ENCODE results near the gene DYDC2.

The DYDC2 gene

DNA sequence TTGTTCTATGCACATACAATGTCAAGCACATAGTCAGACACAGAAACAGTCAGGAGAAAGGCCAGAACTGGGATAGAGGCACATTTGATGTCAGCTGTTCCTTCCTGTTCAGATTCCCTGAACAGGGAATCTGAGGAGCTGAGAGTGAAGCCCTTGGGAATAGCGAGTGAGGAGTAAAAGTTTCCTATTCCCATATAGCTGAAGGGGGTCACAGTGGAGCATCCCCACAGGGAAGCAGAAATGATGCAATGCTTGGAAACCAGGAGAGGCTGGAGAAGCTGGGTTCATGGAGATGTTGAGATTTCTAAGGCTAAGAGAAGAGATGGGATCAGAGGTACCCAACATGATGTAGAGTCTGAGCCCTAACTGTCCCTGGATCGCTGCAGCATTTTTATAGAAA is 40.4 kb downstream of the DYDC2 start:
- H3K27ac ChIP-seq (ENCODE audit: insufficient read depth, low read depth, low read length, poor library complexity, severe bottlenecking), result no peak overlapping the region
- no peaks in the 10 kb centered on the region for H3K27me3 ChIP-seq (ENCODE audit: control insufficient read depth, insufficient read depth, low read length, poor library complexity, severe bottlenecking)
- H3K9me3 ChIP-seq (ENCODE audit: control insufficient read depth, low read length), result no peaks in the 10 kb centered on the region
- no peak overlapping the region for H3K4me3 ChIP-seq (ENCODE audit: insufficient read depth, low read depth, low read length)
- WGBS, 2 experiments, result 91 to 92% methylated on average over 2 of the region's 2 CpGs
- no peaks in the 10 kb centered on the region for H3K4me1 ChIP-seq (ENCODE audit: control insufficient read depth, insufficient read depth, low read length)
- no peaks in the 10 kb centered on the region for H3K36me3 ChIP-seq (ENCODE audit: control insufficient read depth, insufficient read depth, low read length)

DNA sequence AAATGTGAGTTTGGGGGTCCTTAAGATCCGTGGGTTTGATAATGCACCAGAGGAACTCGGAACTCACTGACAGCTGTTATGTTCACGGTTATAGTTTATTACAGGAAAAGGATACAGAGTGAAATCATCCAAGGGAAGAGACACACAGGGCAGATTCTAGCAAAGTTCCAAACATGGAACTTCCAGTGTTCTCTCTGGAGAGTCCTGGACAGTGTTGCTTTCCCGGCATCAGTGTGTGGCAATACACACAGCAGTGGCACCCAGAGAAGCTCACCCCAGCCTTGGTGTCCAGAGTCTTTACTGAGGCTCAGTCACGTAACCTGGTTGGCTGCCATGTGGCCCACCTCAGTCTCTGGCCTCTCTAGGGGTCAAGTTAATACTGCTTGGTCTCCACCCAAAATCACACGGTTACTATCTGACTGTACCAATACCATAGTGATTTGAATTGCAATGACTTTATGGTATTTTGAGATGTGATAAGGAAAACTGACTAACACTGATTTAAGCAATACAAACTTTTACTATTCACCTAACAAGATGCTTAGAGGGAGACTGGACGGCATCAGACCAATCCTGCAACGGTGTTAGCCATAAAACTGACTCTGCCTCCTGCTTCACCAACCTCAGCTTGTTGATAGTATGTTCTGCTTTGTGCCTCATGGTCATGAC is 43.7 kb downstream of the DYDC2 start:
- WGBS, 2 experiments, result 93 to 96% methylated on average over 7 to 8 of the region's 8 CpGs
- Histone ChIP-seq H3K4me3 (ENCODE audit: insufficient read depth, low read depth, low read length) (no peak overlapping the region), H3K27me3 (ENCODE audit: control insufficient read depth, insufficient read depth, low read length, poor library complexity, severe bottlenecking) (no peaks in the 10 kb centered on the region), H3K27ac (ENCODE audit: insufficient read depth, low read depth, low read length, poor library complexity, severe bottlenecking) (no peak overlapping the region), H3K36me3 (ENCODE audit: control insufficient read depth, insufficient read depth, low read length) (no peaks in the 10 kb centered on the region), H3K9me3 (ENCODE audit: control insufficient read depth, low read length) (no peaks in the 10 kb centered on the region), H3K4me1 (ENCODE audit: control insufficient read depth, insufficient read depth, low read length) (no peaks in the 10 kb centered on the region)

DNA sequence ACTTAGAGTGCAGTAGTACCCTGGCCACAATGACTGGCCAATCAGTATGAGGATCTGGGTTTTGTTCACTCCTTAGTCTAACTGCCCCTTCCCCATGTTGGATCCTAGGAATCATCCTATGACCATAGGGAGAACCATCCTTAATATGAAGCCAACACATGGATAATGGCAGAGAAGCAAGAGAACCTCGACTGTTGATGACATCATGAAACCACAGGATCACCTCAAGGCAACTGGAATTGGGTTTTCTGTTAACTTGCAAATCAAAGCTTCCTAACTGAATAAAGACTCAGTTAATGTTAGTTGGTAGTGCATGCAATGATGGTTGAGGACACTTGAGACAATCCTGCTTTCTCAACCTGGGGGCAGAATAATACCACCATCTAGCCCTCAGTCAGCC is 48.5 kb downstream of the DYDC2 start:
- Histone ChIP-seq H3K27me3 (ENCODE audit: control insufficient read depth, insufficient read depth, low read length, poor library complexity, severe bottlenecking) (no peaks in the 10 kb centered on the region), H3K36me3 (ENCODE audit: control insufficient read depth, insufficient read depth, low read length) (no peaks in the 10 kb centered on the region), H3K4me3 (ENCODE audit: insufficient read depth, low read depth, low read length) (no peak overlapping the region), H3K27ac (ENCODE audit: insufficient read depth, low read depth, low read length, poor library complexity, severe bottlenecking) (no peak overlapping the region), H3K9me3 (ENCODE audit: control insufficient read depth, low read length) (no peaks in the 10 kb centered on the region), H3K4me1 (ENCODE audit: control insufficient read depth, insufficient read depth, low read length) (peaks cover 4% of the 10 kb centered on the region)
- 90 to 100% methylated on average over 1 of the region's 1 CpG for WGBS, 2 experiments

DNA sequence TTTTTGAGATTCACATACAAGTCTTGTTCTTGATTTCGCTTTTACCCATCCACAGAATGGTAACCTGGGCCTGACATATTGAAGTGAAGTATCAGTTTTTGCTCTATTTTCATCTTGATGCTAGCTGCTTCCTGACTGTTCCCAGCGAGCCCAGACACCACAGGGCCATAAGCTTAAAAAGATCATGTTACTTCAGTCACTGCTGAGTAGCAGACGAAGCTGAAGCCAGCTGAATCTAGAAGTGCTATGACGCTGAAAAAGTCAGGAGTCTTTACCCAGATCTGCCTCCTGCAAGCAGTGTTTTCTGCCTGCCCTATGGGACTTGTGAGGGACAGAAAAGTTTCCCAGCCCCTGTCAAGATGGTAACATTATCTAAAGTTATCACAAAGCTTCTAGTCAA is 49.0 kb downstream of the DYDC2 start:
- Histone ChIP-seq H3K4me3 (ENCODE audit: insufficient read depth, low read depth, low read length) (no peak overlapping the region), H3K9me3 (ENCODE audit: control insufficient read depth, low read length) (no peaks in the 10 kb centered on the region), H3K4me1 (ENCODE audit: control insufficient read depth, insufficient read depth, low read length) (peaks cover 4% of the 10 kb centered on the region), H3K27me3 (ENCODE audit: control insufficient read depth, insufficient read depth, low read length, poor library complexity, severe bottlenecking) (no peaks in the 10 kb centered on the region), H3K27ac (ENCODE audit: insufficient read depth, low read depth, low read length, poor library complexity, severe bottlenecking) (no peak overlapping the region), H3K36me3 (ENCODE audit: control insufficient read depth, insufficient read depth, low read length) (no peaks in the 10 kb centered on the region)
- WGBS, 2 experiments, result 36 to 54% methylated on average over 4 of the region's 4 CpGs

DNA sequence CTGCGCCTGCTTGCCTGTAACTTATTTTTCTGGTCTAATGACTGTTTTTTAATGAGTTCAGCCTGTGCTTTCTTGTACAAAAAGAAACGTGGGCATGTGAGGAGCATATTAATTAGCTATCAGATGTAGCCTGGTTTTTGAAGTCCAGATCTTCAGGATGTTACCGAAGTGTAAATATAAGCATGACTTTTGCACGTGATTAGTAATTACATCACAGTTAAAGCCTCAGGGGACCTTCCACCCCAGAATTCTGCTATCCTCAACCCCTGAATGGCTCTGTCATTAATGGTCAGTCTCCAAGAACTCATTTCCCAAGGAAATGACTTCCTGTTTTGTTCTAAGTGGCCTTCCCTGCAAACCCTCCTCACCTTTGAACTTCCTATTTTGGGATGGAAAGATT is 49.6 kb downstream of the DYDC2 start:
- no peak overlapping the region for H3K27ac ChIP-seq (ENCODE audit: insufficient read depth, low read depth, low read length, poor library complexity, severe bottlenecking)
- no peaks in the 10 kb centered on the region for H3K27me3 ChIP-seq (ENCODE audit: control insufficient read depth, insufficient read depth, low read length, poor library complexity, severe bottlenecking)
- 90% methylated on average over 4 of the region's 4 CpGs for WGBS, 2 experiments
- H3K9me3 ChIP-seq (ENCODE audit: control insufficient read depth, low read length), result no peaks in the 10 kb centered on the region
- H3K36me3 ChIP-seq (ENCODE audit: control insufficient read depth, insufficient read depth, low read length), result no peaks in the 10 kb centered on the region
- H3K4me3 ChIP-seq (ENCODE audit: insufficient read depth, low read depth, low read length), result no peak overlapping the region
- peaks cover 4% of the 10 kb centered on the region for H3K4me1 ChIP-seq (ENCODE audit: control insufficient read depth, insufficient read depth, low read length)

DNA sequence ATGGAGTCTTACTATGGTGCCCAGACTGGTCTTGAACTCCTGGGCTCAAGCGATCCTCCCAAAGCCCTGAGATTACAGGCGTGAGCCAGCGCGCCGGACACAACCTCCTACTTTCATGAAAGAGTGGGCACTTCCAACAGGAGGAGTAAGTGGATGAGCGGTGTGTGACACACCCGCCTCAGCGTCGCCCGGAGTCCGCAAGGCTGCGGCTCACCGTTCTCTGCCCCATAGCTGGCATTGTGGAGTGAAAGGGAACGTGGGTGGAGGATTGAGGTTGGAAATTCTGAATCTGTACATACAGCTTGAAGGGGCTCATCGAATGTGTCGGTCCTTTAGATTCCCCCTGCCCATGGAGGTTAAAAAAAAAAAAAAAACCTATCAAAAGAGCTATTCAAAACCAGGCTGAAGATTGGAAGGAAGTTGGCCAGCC is 51.2 kb downstream of the DYDC2 start:
- Histone ChIP-seq H3K36me3 (ENCODE audit: control insufficient read depth, insufficient read depth, low read length) (no peaks in the 10 kb centered on the region), H3K4me1 (ENCODE audit: control insufficient read depth, insufficient read depth, low read length) (peaks cover 7% of the 10 kb centered on the region), H3K9me3 (ENCODE audit: control insufficient read depth, low read length) (no peaks in the 10 kb centered on the region), H3K4me3 (ENCODE audit: insufficient read depth, low read depth, low read length) (peak overlapping the region; percentile 67), H3K27ac (ENCODE audit: insufficient read depth, low read depth, low read length, poor library complexity, severe bottlenecking) (no peak overlapping the region), H3K27me3 (ENCODE audit: control insufficient read depth, insufficient read depth, low read length, poor library complexity, severe bottlenecking) (no peaks in the 10 kb centered on the region)
- 52 to 62% methylated on average over 14 to 16 of the region's 16 CpGs for WGBS, 2 experiments

DNA sequence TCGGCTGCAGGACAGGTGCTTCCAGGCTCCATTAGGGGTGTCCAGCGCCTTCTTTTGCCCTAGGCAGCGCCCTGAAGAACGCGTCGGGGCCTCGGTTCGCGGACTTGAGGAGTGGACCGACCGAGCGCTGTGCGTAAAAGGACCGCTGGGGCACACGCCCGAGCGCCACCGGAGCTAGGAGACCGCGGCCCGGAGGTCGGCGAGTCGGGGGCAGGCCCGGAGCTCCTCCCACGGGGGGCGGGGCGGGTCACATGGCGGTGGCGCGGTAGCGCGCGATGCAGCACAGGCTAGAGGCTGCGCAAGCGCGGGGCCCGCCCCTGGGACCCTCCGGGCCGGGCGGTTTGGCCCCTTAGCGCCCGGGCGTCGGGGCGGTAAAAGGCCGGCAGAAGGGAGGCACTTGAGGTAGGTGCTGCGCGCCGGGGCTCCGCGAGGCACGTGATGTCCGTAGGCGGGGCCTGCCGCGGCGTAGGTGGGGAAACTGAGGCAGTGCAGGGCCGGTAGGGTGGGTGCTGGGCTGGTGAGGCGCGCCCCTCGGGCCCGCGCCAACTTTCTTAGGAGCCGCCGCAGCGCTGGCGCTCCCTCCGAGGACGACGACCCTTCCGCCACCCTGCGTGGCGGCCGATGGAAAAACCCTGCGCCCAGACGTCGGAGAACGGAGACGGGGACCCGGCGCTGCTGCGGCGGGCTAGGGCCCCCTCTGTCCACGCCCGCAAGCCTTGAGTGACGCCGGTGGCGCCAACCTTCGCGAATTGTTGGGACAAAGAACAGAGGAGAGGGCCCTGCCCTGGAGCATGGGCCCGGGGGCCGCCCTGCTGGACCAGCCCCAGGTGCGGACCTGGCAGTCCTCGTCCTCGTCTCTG is 51.9 kb downstream of the DYDC2 start, which contains the start of gene PRXL2A:
PRXL2A (plus strand) TSS at position 310 of the 860 bp plus-strand sequence. CDS start 11,917 bp downstream, outside the sequence.
- H3K4me1 ChIP-seq (ENCODE audit: control insufficient read depth, insufficient read depth, low read length), result peaks cover 12% of the 10 kb centered on the region
- H3K36me3 ChIP-seq (ENCODE audit: control insufficient read depth, insufficient read depth, low read length), result no peaks in the 10 kb centered on the region
- no peak within 1 kb of the TSS for H3K27ac ChIP-seq (ENCODE audit: insufficient read depth, low read depth, low read length, poor library complexity, severe bottlenecking)
- no peaks in the 10 kb centered on the region for H3K9me3 ChIP-seq (ENCODE audit: control insufficient read depth, low read length)
- WGBS, 2 experiments, result 1% methylated on average over 96 of the region's 96 CpGs
- no peaks in the 10 kb centered on the region for H3K27me3 ChIP-seq (ENCODE audit: control insufficient read depth, insufficient read depth, low read length, poor library complexity, severe bottlenecking)
- H3K4me3 ChIP-seq (ENCODE audit: insufficient read depth, low read depth, low read length), result peak within 1 kb of the TSS; percentile 67

DNA sequence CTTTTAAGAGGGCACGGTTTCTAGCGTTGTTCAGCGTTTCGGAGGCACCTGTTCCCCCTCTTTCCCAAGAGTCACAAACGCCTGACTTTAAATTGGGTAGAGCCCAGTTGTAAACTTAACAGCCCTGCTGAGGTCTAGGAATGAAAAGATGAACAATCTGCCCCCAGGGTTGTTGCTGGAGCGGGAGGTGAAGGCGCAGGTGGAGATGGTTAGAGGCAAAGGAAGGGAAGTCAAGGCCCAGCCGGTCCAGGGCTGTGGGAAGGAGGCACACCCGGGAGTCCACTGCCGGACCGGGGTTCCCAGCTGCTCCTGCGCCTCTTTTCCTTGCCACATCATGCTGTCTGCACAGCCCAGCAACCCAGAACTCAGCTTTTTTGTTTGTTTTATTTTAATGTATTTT is 52.5 kb downstream of the DYDC2 start:
- 22% methylated on average over 12 of the region's 12 CpGs for WGBS, 2 experiments
- Histone ChIP-seq H3K4me3 (ENCODE audit: insufficient read depth, low read depth, low read length) (peak overlapping the region; percentile 67), H3K27ac (ENCODE audit: insufficient read depth, low read depth, low read length, poor library complexity, severe bottlenecking) (no peak overlapping the region), H3K9me3 (ENCODE audit: control insufficient read depth, low read length) (no peaks in the 10 kb centered on the region), H3K4me1 (ENCODE audit: control insufficient read depth, insufficient read depth, low read length) (peaks cover 16% of the 10 kb centered on the region), H3K36me3 (ENCODE audit: control insufficient read depth, insufficient read depth, low read length) (no peaks in the 10 kb centered on the region), H3K27me3 (ENCODE audit: control insufficient read depth, insufficient read depth, low read length, poor library complexity, severe bottlenecking) (no peaks in the 10 kb centered on the region)

DNA sequence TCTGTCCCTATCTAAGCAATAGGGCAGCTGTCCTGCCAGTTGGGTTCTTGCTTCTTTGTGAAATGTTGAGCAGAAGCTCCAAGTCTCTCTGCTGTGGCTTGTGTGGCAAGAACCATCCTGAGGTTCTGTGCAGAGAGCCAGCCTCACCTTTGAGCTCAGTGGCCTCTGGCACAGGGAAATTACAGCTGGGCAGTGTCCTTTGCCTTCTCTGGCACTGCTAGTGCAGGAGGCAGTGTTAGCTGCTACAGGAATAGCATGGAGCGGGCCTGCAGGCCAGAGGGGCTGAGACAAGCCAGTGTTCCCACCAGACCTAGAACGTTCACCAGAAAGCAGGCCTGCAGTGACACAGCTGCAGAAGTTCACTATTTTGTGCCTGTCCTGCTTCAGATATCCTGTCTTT is 53.5 kb downstream of the DYDC2 start:
- no peak overlapping the region for H3K27ac ChIP-seq (ENCODE audit: insufficient read depth, low read depth, low read length, poor library complexity, severe bottlenecking)
- 89 to 93% methylated on average over 2 of the region's 2 CpGs for WGBS, 2 experiments
- H3K4me1 ChIP-seq (ENCODE audit: control insufficient read depth, insufficient read depth, low read length), result peaks cover 16% of the 10 kb centered on the region
- no peaks in the 10 kb centered on the region for H3K9me3 ChIP-seq (ENCODE audit: control insufficient read depth, low read length)
- no peaks in the 10 kb centered on the region for H3K27me3 ChIP-seq (ENCODE audit: control insufficient read depth, insufficient read depth, low read length, poor library complexity, severe bottlenecking)
- no peak overlapping the region for H3K4me3 ChIP-seq (ENCODE audit: insufficient read depth, low read depth, low read length)
- peaks cover 2% of the 10 kb centered on the region for H3K36me3 ChIP-seq (ENCODE audit: control insufficient read depth, insufficient read depth, low read length)

DNA sequence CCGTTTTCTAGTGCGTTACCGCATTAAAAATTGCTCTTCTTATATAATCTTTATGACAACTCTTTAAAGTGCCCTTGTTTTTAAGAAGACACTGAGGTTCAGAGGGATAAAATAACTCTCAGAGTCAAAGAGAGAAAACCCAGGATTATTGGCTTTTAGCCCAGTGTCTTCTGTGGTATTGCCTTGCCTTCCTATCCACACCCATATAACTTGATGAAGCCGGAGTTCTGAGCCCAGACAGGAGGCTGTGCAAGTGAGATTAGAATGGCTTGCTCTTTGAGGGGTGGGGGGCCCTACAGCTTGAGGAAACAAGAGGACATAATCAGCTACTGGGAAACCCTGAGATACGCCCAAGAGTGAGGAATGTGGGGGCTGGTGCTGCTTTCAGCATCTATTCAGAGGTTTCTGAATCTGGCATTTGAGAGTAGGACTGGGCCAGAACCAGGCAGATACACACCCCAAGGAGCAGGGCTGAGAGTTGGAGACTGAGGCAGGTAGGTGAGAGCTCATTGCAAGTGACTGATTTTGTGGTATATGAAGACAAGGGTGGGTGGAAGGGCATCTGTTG is 54.1 kb downstream of the DYDC2 start:
- H3K27ac ChIP-seq (ENCODE audit: insufficient read depth, low read depth, low read length, poor library complexity, severe bottlenecking), result no peak overlapping the region
- no peaks in the 10 kb centered on the region for H3K27me3 ChIP-seq (ENCODE audit: control insufficient read depth, insufficient read depth, low read length, poor library complexity, severe bottlenecking)
- WGBS, 2 experiments, result 86 to 98% methylated on average over 3 to 5 of the region's 5 CpGs
- peaks cover 21% of the 10 kb centered on the region for H3K4me1 ChIP-seq (ENCODE audit: control insufficient read depth, insufficient read depth, low read length)
- H3K9me3 ChIP-seq (ENCODE audit: control insufficient read depth, low read length), result no peaks in the 10 kb centered on the region
- peaks cover 5% of the 10 kb centered on the region for H3K36me3 ChIP-seq (ENCODE audit: control insufficient read depth, insufficient read depth, low read length)
- H3K4me3 ChIP-seq (ENCODE audit: insufficient read depth, low read depth, low read length), result no peak overlapping the region

Measured in ectodermal cell (in vitro differentiated cells).